ENCODE data around the gene FKBP8.

FKBP8 gene

GRCh38 chr19:18589380-18590272, 46.3 kb upstream of the FKBP8 start:
- peak overlapping the region; percentile 1 for H4K12ac ChIP-seq (ENCODE audit: low read depth, low read length)
- peak overlapping the region; percentile 38 for H2AFZ ChIP-seq (ENCODE audit: insufficient read depth, low read length, poor library complexity)
- peak overlapping the region; percentile 16 for H2AK5ac ChIP-seq (ENCODE audit: low read length)
- H2BK12ac ChIP-seq (ENCODE audit: low read length): no peak overlapping the region
- WGBS (ENCODE audit: extremely low coverage, insufficient coverage, insufficient read length): no CpG with 5 or more reads among the region's 52 CpGs
- peak overlapping the region; percentile 26 for H2BK5ac ChIP-seq (ENCODE audit: low read depth, low read length, poor library complexity)
- no peaks in the 10 kb centered on the region for H3K27me3 ChIP-seq (ENCODE audit: insufficient read depth, low read length)
- H3K9ac ChIP-seq (ENCODE audit: low read length): peak overlapping the region; percentile 64
- peaks cover 6% of the 10 kb centered on the region for H3K79me2 ChIP-seq (ENCODE audit: control insufficient read depth, insufficient read depth, low read length, poor library complexity)
- H3K18ac ChIP-seq (ENCODE audit: low read length): peak overlapping the region; percentile 43
- peak overlapping the region; percentile 84 for H3K4me3 ChIP-seq (ENCODE audit: low read depth, low read length)
- peak overlapping the region; percentile 87 for H3K4me2 ChIP-seq (ENCODE audit: low read length)
- DNase-seq: peak; percentile 80 to 83
- peak overlapping the region; percentile 22 for H4K91ac ChIP-seq (ENCODE audit: low read depth, low read length)
- no peak overlapping the region for H3K23ac ChIP-seq (ENCODE audit: low read length)
- H2BK120ac ChIP-seq (ENCODE audit: insufficient read depth, low read length, poor library complexity): peak overlapping the region; percentile 47
- H3K79me1 ChIP-seq (ENCODE audit: low read length): peaks cover 16% of the 10 kb centered on the region
- H3K14ac ChIP-seq (ENCODE audit: low read length): peak overlapping the region; percentile 6
- peaks cover 4 to 6% of the 10 kb centered on the region in 2 experiments for H3K36me3 ChIP-seq (ENCODE audit: control insufficient read depth in 1 of 2, insufficient read depth in 2 of 2, low read length in 2 of 2)
- H3K4ac ChIP-seq (ENCODE audit: low read depth, low read length): peak overlapping the region; percentile 18
- peak overlapping the region; percentile 94 for H3K27ac ChIP-seq (ENCODE audit: low read depth, low read length)
- peak overlapping the region; percentile 64 for H4K8ac ChIP-seq (ENCODE audit: low read depth, low read length)
- H3K9me3 ChIP-seq (ENCODE audit: insufficient read depth, low read depth, low read length): peaks cover 6% of the 10 kb centered on the region
- H3K4me1 ChIP-seq (ENCODE audit: control insufficient read depth in 1 of 2, insufficient read depth in 2 of 2, low read length in 2 of 2): peaks cover 8 to 17% of the 10 kb centered on the region in 2 experiments

GRCh38 chr19:18588611-18589379, 45.4 kb upstream of the FKBP8 start, which contains the start of gene REX1BD:
REX1BD (plus strand) TSS chr19:18588798; CDS start chr19:18588802, 4 bp downstream.
- Histone ChIP-seq H2BK120ac (ENCODE audit: insufficient read depth, low read length, poor library complexity) (peak within 1 kb of the TSS; percentile 87), H3K9me3 (ENCODE audit: insufficient read depth, low read depth, low read length) (peaks cover 6% of the 10 kb centered on the region), H3K23ac (ENCODE audit: low read length) (no peak within 1 kb of the TSS), H3K79me1 (ENCODE audit: low read length) (peaks cover 16% of the 10 kb centered on the region), H3K4ac (ENCODE audit: low read depth, low read length) (peak within 1 kb of the TSS; percentile 88), H2AK5ac (ENCODE audit: low read length) (peak within 1 kb of the TSS; percentile 16), H4K91ac (ENCODE audit: low read depth, low read length) (peak within 1 kb of the TSS; percentile 95), H2BK5ac (ENCODE audit: low read depth, low read length, poor library complexity) (peak within 1 kb of the TSS; percentile 86), H2BK12ac (ENCODE audit: low read length) (no peak within 1 kb of the TSS), H3K4me1 (ENCODE audit: control insufficient read depth in 1 of 2, insufficient read depth in 2 of 2, low read length in 2 of 2) (peaks cover 6 to 15% of the 10 kb centered on the region in 2 experiments), H3K36me3 (ENCODE audit: control insufficient read depth in 1 of 2, insufficient read depth in 2 of 2, low read length in 2 of 2) (peaks cover 4 to 6% of the 10 kb centered on the region in 2 experiments), H4K12ac (ENCODE audit: low read depth, low read length) (peak within 1 kb of the TSS; percentile 92), H3K9ac (ENCODE audit: low read length) (peak within 1 kb of the TSS; percentile 65), H3K27ac (ENCODE audit: low read depth, low read length) (peak within 1 kb of the TSS; percentile 94), H3K4me3 (ENCODE audit: low read depth, low read length) (peak within 1 kb of the TSS; percentile 84), H3K4me2 (ENCODE audit: low read length) (peak within 1 kb of the TSS; percentile 87), H2AFZ (ENCODE audit: insufficient read depth, low read length, poor library complexity) (peak within 1 kb of the TSS; percentile 86), H3K14ac (ENCODE audit: low read length) (peak within 1 kb of the TSS; percentile 96), H3K79me2 (ENCODE audit: control insufficient read depth, insufficient read depth, low read length, poor library complexity) (peaks cover 6% of the 10 kb centered on the region), H3K27me3 (ENCODE audit: insufficient read depth, low read length) (no peaks in the 10 kb centered on the region), H4K8ac (ENCODE audit: low read depth, low read length) (peak within 1 kb of the TSS; percentile 98), H3K18ac (ENCODE audit: low read length) (peak within 1 kb of the TSS; percentile 84)
- peak; percentile 71 to 84 for DNase-seq
- no CpG with 5 or more reads among the region's 72 CpGs for WGBS (ENCODE audit: extremely low coverage, insufficient coverage, insufficient read length)

DNA sequence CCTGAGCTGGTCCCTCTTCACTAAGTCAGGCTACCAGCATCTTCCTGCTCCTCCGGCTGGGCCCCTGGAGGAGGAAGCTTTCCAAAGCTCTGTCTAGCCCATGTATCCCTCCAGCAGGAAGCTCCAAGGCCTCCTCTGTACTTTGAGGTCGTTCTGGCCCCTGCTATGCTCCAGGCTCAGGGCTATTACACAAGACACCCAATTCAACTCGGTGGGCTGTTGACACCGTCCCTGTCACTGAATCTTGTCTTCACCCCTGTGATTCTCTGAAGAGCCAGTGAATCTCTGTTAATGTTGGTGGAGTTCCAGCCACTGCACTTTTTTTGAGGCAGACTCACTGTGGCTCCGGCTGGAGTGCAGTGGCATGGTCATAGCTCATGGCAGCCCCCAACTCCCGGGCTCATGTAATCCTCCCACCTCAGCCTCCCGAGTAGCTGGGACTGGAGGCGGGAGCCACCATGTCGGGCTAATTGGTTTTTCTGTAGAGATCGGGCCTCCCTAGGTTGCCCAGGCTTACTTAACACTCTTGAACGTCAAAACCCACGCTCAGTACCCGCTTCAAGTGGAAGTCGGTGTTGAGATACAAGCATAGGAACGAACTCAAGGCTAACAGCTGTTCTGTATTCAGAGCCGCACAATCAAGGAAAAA, 44.7 kb upstream of the FKBP8 start:
- peaks cover 6% of the 10 kb centered on the region for H3K79me2 ChIP-seq (ENCODE audit: control insufficient read depth, insufficient read depth, low read length, poor library complexity)
- WGBS (ENCODE audit: extremely low coverage, insufficient coverage, insufficient read length): no CpG with 5 or more reads among the region's 16 CpGs
- peak overlapping the region; percentile 17 for H2BK120ac ChIP-seq (ENCODE audit: insufficient read depth, low read length, poor library complexity)
- no peak overlapping the region for H2BK5ac ChIP-seq (ENCODE audit: low read depth, low read length, poor library complexity)
- H2BK12ac ChIP-seq (ENCODE audit: low read length): no peak overlapping the region
- H4K8ac ChIP-seq (ENCODE audit: low read depth, low read length): peak overlapping the region; percentile 98
- no peak overlapping the region for H3K23ac ChIP-seq (ENCODE audit: low read length)
- no peak overlapping the region for H3K4me3 ChIP-seq (ENCODE audit: low read depth, low read length)
- H3K4ac ChIP-seq (ENCODE audit: low read depth, low read length): no peak overlapping the region
- H3K36me3 ChIP-seq (ENCODE audit: control insufficient read depth in 1 of 2, insufficient read depth in 2 of 2, low read length in 2 of 2): peaks cover 4 to 6% of the 10 kb centered on the region in 2 experiments
- peaks cover 6 to 13% of the 10 kb centered on the region in 2 experiments for H3K4me1 ChIP-seq (ENCODE audit: control insufficient read depth in 1 of 2, insufficient read depth in 2 of 2, low read length in 2 of 2)
- H3K27me3 ChIP-seq (ENCODE audit: insufficient read depth, low read length): no peaks in the 10 kb centered on the region
- H2AK5ac ChIP-seq (ENCODE audit: low read length): no peak overlapping the region
- peak overlapping the region; percentile 8 for H3K18ac ChIP-seq (ENCODE audit: low read length)
- peak overlapping the region; percentile 87 for H3K4me2 ChIP-seq (ENCODE audit: low read length)
- H2AFZ ChIP-seq (ENCODE audit: insufficient read depth, low read length, poor library complexity): peak overlapping the region; percentile 62
- no peak overlapping the region for H3K9ac ChIP-seq (ENCODE audit: low read length)
- DNase-seq: no peak
- peak overlapping the region; percentile 92 for H4K12ac ChIP-seq (ENCODE audit: low read depth, low read length)
- H4K91ac ChIP-seq (ENCODE audit: low read depth, low read length): peak overlapping the region; percentile 45
- peak overlapping the region; percentile 24 for H3K14ac ChIP-seq (ENCODE audit: low read length)
- peaks cover 16% of the 10 kb centered on the region for H3K79me1 ChIP-seq (ENCODE audit: low read length)
- H3K9me3 ChIP-seq (ENCODE audit: insufficient read depth, low read depth, low read length): peaks cover 6% of the 10 kb centered on the region
- no peak overlapping the region for H3K27ac ChIP-seq (ENCODE audit: low read depth, low read length)

DNA sequence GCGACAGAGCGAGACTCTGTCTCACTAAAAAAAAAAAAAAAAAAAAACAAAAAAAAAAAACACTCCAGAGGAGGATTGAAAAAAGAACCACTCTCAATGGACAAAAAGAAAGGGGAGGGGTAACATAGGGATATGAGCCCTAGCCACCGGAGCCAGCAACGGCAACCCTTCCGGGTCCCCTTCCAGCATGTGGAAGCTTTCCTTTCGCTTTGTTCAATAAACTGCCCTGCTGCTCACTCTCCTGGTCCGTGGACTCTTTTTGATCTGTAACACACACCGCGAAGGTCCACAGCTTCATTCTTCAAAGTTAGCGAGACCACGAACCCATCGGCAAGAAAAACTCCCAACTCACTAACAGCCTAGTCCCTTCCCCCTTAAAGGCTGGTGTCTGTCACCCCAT, 44.2 kb upstream of the FKBP8 start:
- Histone ChIP-seq H2BK5ac (ENCODE audit: low read depth, low read length, poor library complexity) (no peak overlapping the region), H3K9ac (ENCODE audit: low read length) (no peak overlapping the region), H3K23ac (ENCODE audit: low read length) (no peak overlapping the region), H2AFZ (ENCODE audit: insufficient read depth, low read length, poor library complexity) (no peak overlapping the region), H3K4ac (ENCODE audit: low read depth, low read length) (no peak overlapping the region), H4K12ac (ENCODE audit: low read depth, low read length) (no peak overlapping the region), H4K91ac (ENCODE audit: low read depth, low read length) (no peak overlapping the region), H2AK5ac (ENCODE audit: low read length) (no peak overlapping the region), H3K27ac (ENCODE audit: low read depth, low read length) (no peak overlapping the region), H3K9me3 (ENCODE audit: insufficient read depth, low read depth, low read length) (peaks cover 6% of the 10 kb centered on the region), H3K4me1 (ENCODE audit: control insufficient read depth in 1 of 2, insufficient read depth in 2 of 2, low read length in 2 of 2) (peaks cover 6 to 13% of the 10 kb centered on the region in 2 experiments), H4K8ac (ENCODE audit: low read depth, low read length) (peak overlapping the region; percentile 98), H3K36me3 (ENCODE audit: control insufficient read depth in 1 of 2, insufficient read depth in 2 of 2, low read length in 2 of 2) (peaks cover 4 to 6% of the 10 kb centered on the region in 2 experiments), H3K4me2 (ENCODE audit: low read length) (no peak overlapping the region), H3K27me3 (ENCODE audit: insufficient read depth, low read length) (no peaks in the 10 kb centered on the region), H3K79me1 (ENCODE audit: low read length) (peaks cover 16% of the 10 kb centered on the region), H3K14ac (ENCODE audit: low read length) (no peak overlapping the region), H3K79me2 (ENCODE audit: control insufficient read depth, insufficient read depth, low read length, poor library complexity) (peaks cover 6% of the 10 kb centered on the region), H3K18ac (ENCODE audit: low read length) (no peak overlapping the region), H3K4me3 (ENCODE audit: low read depth, low read length) (no peak overlapping the region), H2BK120ac (ENCODE audit: insufficient read depth, low read length, poor library complexity) (no peak overlapping the region), H2BK12ac (ENCODE audit: low read length) (no peak overlapping the region)
- no peak for DNase-seq
- no CpG with 5 or more reads among the region's 12 CpGs for WGBS (ENCODE audit: extremely low coverage, insufficient coverage, insufficient read length)
